ENCODE data around the gene ATP2B2. TPM values are rescaled to one million over a fixed set of nuclear protein-coding genes. Genes with fewer than 3 reads are reported as not detected.

The ATP2B2 gene
- total and polyA plus RNA-seq, 2 of the 8 experiments (the other 6 are each of a cell fraction or from before 2014, with no cell fraction given): 0.14 to 1.2 TPM

DNA sequence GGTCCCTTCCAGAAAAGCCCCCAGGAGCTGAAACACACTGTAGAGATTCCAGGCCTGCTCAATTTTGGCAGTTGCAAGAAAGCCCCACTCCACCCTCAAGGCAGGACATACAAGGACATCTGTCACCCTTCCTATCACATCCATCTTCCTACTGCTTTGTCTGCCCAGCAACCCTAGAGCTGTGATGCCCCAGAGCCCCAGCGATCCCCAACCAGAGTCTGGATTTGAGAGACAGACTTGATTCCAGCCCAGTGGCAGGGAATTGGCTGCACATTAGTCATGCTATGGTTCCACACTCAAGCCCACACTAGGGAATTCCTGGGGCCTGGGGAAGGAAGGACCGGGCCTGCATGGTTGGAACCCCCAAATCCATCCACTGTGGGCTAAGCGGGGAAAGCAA is 56.8 kb downstream of the ATP2B2 start:
- Histone ChIP-seq H3K36me3 (ENCODE audit: control insufficient read depth in 2 of 4, insufficient read depth in 4 of 4, low read length in 3 of 4) (no peaks in the 10 kb centered on the region), H4K91ac (replicated peaks; ENCODE audit: insufficient read length, low read length) (no peak overlapping the region), H3K23me2 (ENCODE audit: low read depth, low read length) (no peaks in the 10 kb centered on the region), H3K56ac (replicated peaks; ENCODE audit: insufficient read length, low read depth, low read length) (no peak overlapping the region), H3K4ac (replicated peaks; ENCODE audit: insufficient read length, low read depth, low read length) (no peak overlapping the region), H3K79me1 (ENCODE audit: low read depth, low read length) (no peaks in the 10 kb centered on the region), H3K27me3 (replicated peaks in 1 of 4; ENCODE audit: control insufficient read depth in 3 of 4, extremely low read depth in 1 of 4, insufficient read depth in 3 of 4, low read length in 3 of 4) (0 out of 7 replicates have a peak, but pooled peaks cover 0 to 2% (median 0%) of the 10 kb centered on the region in 4 experiments), H2AK5ac (ENCODE audit: low read depth, low read length) (no peak overlapping the region), H3K79me2 (ENCODE audit: control insufficient read depth in 1 of 2, insufficient read depth in 2 of 2, low read length in 2 of 2) (no peaks in the 10 kb centered on the region), H2BK12ac (ENCODE audit: low read depth, low read length) (no peak overlapping the region), H3K4me2 (ENCODE audit: insufficient read depth in 1 of 2, low read depth in 2 of 2, low read length in 2 of 2) (no peak overlapping the region), H3K4me3 (ENCODE audit: extremely low read depth in 1 of 4, insufficient read depth in 2 of 4, low read depth in 3 of 4, low read length in 4 of 4) (no peak overlapping the region), H3K18ac (ENCODE audit: extremely low read depth, low read length) (no peak overlapping the region), H3K27ac (ENCODE audit: low read depth, low read length) (no peak overlapping the region), H3K23ac (ENCODE audit: insufficient read length) (no peak overlapping the region), H3K9ac (replicated peaks in 1 of 4; ENCODE audit: extremely low read depth in 1 of 4, low read depth in 3 of 4, low read length in 3 of 4) (no peak overlapping the region), H2BK15ac (ENCODE audit: low read length) (no peak overlapping the region), H4K8ac (ENCODE audit: extremely low read depth, insufficient read depth, low read length) (no peak overlapping the region; the same call in 1 of the 2 replicates), H3K14ac (ENCODE audit: insufficient read length) (no peak overlapping the region), H4K20me1 (replicated peaks in 1 of 2; ENCODE audit: control insufficient read depth in 1 of 2, insufficient read depth in 2 of 2, low read length in 2 of 2) (no peaks in the 10 kb centered on the region), H2BK5ac (ENCODE audit: low read depth, low read length) (no peak overlapping the region), H2AFZ (ENCODE audit: low read length) (no peak overlapping the region), H3K9me3 (ENCODE audit: insufficient read depth in 2 of 2, low read depth in 1 of 2, low read length in 1 of 2) (no peaks in the 10 kb centered on the region), H2BK120ac (replicated peaks; ENCODE audit: low read depth, low read length) (no peak overlapping the region), H4K5ac (ENCODE audit: insufficient read length, low read depth, low read length) (no peak overlapping the region), H3K4me1 (replicated peaks in 1 of 4; ENCODE audit: control insufficient read depth in 3 of 4, insufficient read depth in 4 of 4, low read length in 3 of 4) (peaks cover 0 to 2% (median 0%) of the 10 kb centered on the region in 4 experiments; a peak in 3 of 7 replicates), H2BK20ac (ENCODE audit: low read length) (no peak overlapping the region)
- DNase-seq (ENCODE audit: low read depth in 1 of 2, low spot score in 2 of 2) (no peak), FAIRE-seq (no peak)
- ChIA-PET CTCF (ENCODE audit: partially characterized antibody) (interaction anchor here (1.2 to 2.2 kb wide), 3 partner anchors 12 to 290 kb away, joined by 3 to 6 read pairs (median 3); no protein-coding TSS in a partner anchor), POLR2A (ENCODE audit: partially characterized antibody) (no interaction called here)
- no peak for TF ChIP-seq TEAD4 (IDR thresholded peaks at IDR 0.05; ENCODE audit: low read depth, low read length)
- no peak for TF ChIP-seq BCL11A (IDR thresholded peaks at IDR 0.05; ENCODE audit: low read depth in 2 of 2, low read length in 2 of 2)
- TF ChIP-seq GABPA (IDR thresholded peaks at IDR 0.05; ENCODE audit: borderline replicate concordance, insufficient read depth, low read length): no peak
- TF ChIP-seq E2F6 (IDR thresholded peaks at IDR 0.05): no peak
- 100% methylated on average over 3 of the region's 3 CpGs; no CpG with 5 or more reads in 1 of the 2 experiments for WGBS, 2 experiments (ENCODE audit: extremely low coverage in 1 of 2, insufficient coverage in 1 of 2, insufficient read length in 1 of 2, insufficient replicate concordance in 2 of 2, low coverage in 1 of 2, low lambda C conversion rate in 2 of 2, missing lambda C conversion rate in 1 of 2)

All from H1 (cell line).